Stimulated activated naive CD8-positive, alpha-beta T cell treated with anti-CD3 and anti-CD28 coated beads, Interleukin-15, Interleukin-2, amounts not matched to agents 100 ng/mL and 50 ng/mL, for 24 hours (primary cell): ENCODE results near the gene MTX2.
"Not testable (repeated sequence)": the region's sequence is repeated elsewhere in the genome, so short reads cannot be mapped to it uniquely, and the experiment has no call there.

Experiments
- H3K27ac Mint-ChIP-seq: one replicate; pipeline ENCODE4 v1.8.0; 2021; ENCODE audit warnings: mild to moderate bottlenecking, mixed read lengths
- H3K27me3 Mint-ChIP-seq: one replicate; pipeline ENCODE4 v1.8.0; 2021; ENCODE audit warnings: mixed read lengths
- H3K36me3 Mint-ChIP-seq: one replicate; pipeline ENCODE4 v1.8.0; 2021; ENCODE audit warnings: low read depth, mixed read lengths
- H3K4me1 Mint-ChIP-seq: one replicate; pipeline ENCODE4 v1.8.0; 2021; ENCODE audit warnings: low read depth, mixed read lengths
- H3K4me3 Mint-ChIP-seq: one replicate; pipeline ENCODE4 v1.8.0; 2021; ENCODE audit warnings: mild to moderate bottlenecking, mixed read lengths
- H3K9me3 Mint-ChIP-seq: one replicate; pipeline ENCODE4 v1.8.0; 2021; ENCODE audit warnings: mixed read lengths

MTX2 gene

GRCh38 chr2:176272870-176273459, 3.7 kb downstream of the MTX2 start:
- H3K4me3 Mint-ChIP-seq: no peak overlapping the region

GRCh38 chr2:176278927-176279326, 9.7 kb downstream of the MTX2 start:
- Mint-ChIP-seq H3K27me3 (no peaks in the 10 kb centered on the region), H3K36me3 (peaks cover 20% of the 10 kb centered on the region), H3K4me1 (peaks cover 34% of the 10 kb centered on the region), H3K27ac (no peak overlapping the region), H3K9me3 (no peaks in the 10 kb centered on the region), H3K4me3 (no peak overlapping the region)

More at GRCh38 chr2:176272870-176273459, 3.7 kb downstream of the MTX2 start:
- Mint-ChIP-seq H3K4me1 (peaks cover 28% of the 10 kb centered on the region), H3K36me3 (peaks cover 18% of the 10 kb centered on the region), H3K27me3 (no peaks in the 10 kb centered on the region), H3K9me3 (no peaks in the 10 kb centered on the region), H3K27ac (no peak overlapping the region)

- H3K4me3 Mint-ChIP-seq: no peak overlapping the region
- no peak overlapping the region for H3K27ac Mint-ChIP-seq
- H3K27me3 Mint-ChIP-seq: no peaks in the 10 kb centered on the region
- peaks cover 11% of the 10 kb centered on the region for H3K36me3 Mint-ChIP-seq
- H3K4me1 Mint-ChIP-seq: peaks cover 43% of the 10 kb centered on the region
- no peaks in the 10 kb centered on the region for H3K9me3 Mint-ChIP-seq
Observed at GRCh38 chr2:176280156-176280555, 10.9 kb downstream of the MTX2 start.

GRCh38 chr2:176280867-176281658, 11.8 kb downstream of the MTX2 start:
- Mint-ChIP-seq H3K36me3 (peaks cover 17% of the 10 kb centered on the region), H3K4me1 (peaks cover 48% of the 10 kb centered on the region), H3K4me3 (no peak overlapping the region), H3K9me3 (no peaks in the 10 kb centered on the region), H3K27ac (no peak overlapping the region), H3K27me3 (no peaks in the 10 kb centered on the region)

GRCh38 chr2:176283291-176284068, 14.2 kb downstream of the MTX2 start:
- no peaks in the 10 kb centered on the region for H3K27me3 Mint-ChIP-seq
- H3K4me3 Mint-ChIP-seq: no peak overlapping the region
- H3K27ac Mint-ChIP-seq: no peak overlapping the region
- H3K4me1 Mint-ChIP-seq: peaks cover 51% of the 10 kb centered on the region
- peaks cover 26% of the 10 kb centered on the region for H3K36me3 Mint-ChIP-seq
- no peaks in the 10 kb centered on the region for H3K9me3 Mint-ChIP-seq

GRCh38 chr2:176284461-176285049, 15.3 kb downstream of the MTX2 start:
- peaks cover 52% of the 10 kb centered on the region for H3K4me1 Mint-ChIP-seq
- H3K27ac Mint-ChIP-seq: no peak overlapping the region
- no peak overlapping the region for H3K4me3 Mint-ChIP-seq
- H3K36me3 Mint-ChIP-seq: peaks cover 28% of the 10 kb centered on the region
- no peaks in the 10 kb centered on the region for H3K9me3 Mint-ChIP-seq
- no peaks in the 10 kb centered on the region for H3K27me3 Mint-ChIP-seq

GRCh38 chr2:176285321-176285720, 16.1 kb downstream of the MTX2 start:
- H3K27ac Mint-ChIP-seq: no peak overlapping the region
- H3K4me3 Mint-ChIP-seq: no peak overlapping the region
- H3K36me3 Mint-ChIP-seq: peaks cover 25% of the 10 kb centered on the region
- peaks cover 54% of the 10 kb centered on the region for H3K4me1 Mint-ChIP-seq
- no peaks in the 10 kb centered on the region for H3K9me3 Mint-ChIP-seq
- H3K27me3 Mint-ChIP-seq: no peaks in the 10 kb centered on the region

GRCh38 chr2:176291335-176291734, 22.1 kb downstream of the MTX2 start:
- Mint-ChIP-seq H3K9me3 (no peaks in the 10 kb centered on the region), H3K36me3 (peaks cover 24% of the 10 kb centered on the region), H3K4me3 (no peak overlapping the region), H3K27ac (no peak overlapping the region), H3K4me1 (peaks cover 33% of the 10 kb centered on the region), H3K27me3 (no peaks in the 10 kb centered on the region)

GRCh38 chr2:176291809-176292283, 22.6 kb downstream of the MTX2 start:
- Mint-ChIP-seq H3K9me3 (no peaks in the 10 kb centered on the region), H3K4me3 (no peak overlapping the region), H3K36me3 (peaks cover 21% of the 10 kb centered on the region), H3K27me3 (no peaks in the 10 kb centered on the region), H3K4me1 (peaks cover 33% of the 10 kb centered on the region), H3K27ac (peak overlapping the region; percentile 31)

GRCh38 chr2:176292608-176293007, 23.4 kb downstream of the MTX2 start:
- no peak overlapping the region for H3K4me3 Mint-ChIP-seq
- peaks cover 33% of the 10 kb centered on the region for H3K4me1 Mint-ChIP-seq
- H3K36me3 Mint-ChIP-seq: peaks cover 20% of the 10 kb centered on the region
- H3K27ac Mint-ChIP-seq: no peak overlapping the region
- no peaks in the 10 kb centered on the region for H3K27me3 Mint-ChIP-seq
- H3K9me3 Mint-ChIP-seq: no peaks in the 10 kb centered on the region

GRCh38 chr2:176293334-176293733, 24.1 kb downstream of the MTX2 start:
- Mint-ChIP-seq H3K36me3 (peaks cover 18% of the 10 kb centered on the region), H3K4me3 (no peak overlapping the region), H3K27me3 (no peaks in the 10 kb centered on the region), H3K9me3 (no peaks in the 10 kb centered on the region), H3K4me1 (peaks cover 32% of the 10 kb centered on the region), H3K27ac (no peak overlapping the region)

GRCh38 chr2:176297067-176297466, 27.8 kb downstream of the MTX2 start:
- Mint-ChIP-seq H3K27ac (no peak overlapping the region), H3K4me3 (no peak overlapping the region), H3K36me3 (peaks cover 13% of the 10 kb centered on the region), H3K9me3 (no peaks in the 10 kb centered on the region), H3K27me3 (no peaks in the 10 kb centered on the region), H3K4me1 (peaks cover 5% of the 10 kb centered on the region)

GRCh38 chr2:176297737-176298136, 28.5 kb downstream of the MTX2 start:
- Mint-ChIP-seq H3K4me1 (no peaks in the 10 kb centered on the region), H3K27me3 (no peaks in the 10 kb centered on the region), H3K4me3 (no peak overlapping the region), H3K36me3 (peaks cover 13% of the 10 kb centered on the region), H3K9me3 (no peaks in the 10 kb centered on the region), H3K27ac (no peak overlapping the region)

- H3K4me3 Mint-ChIP-seq, H3K27ac Mint-ChIP-seq, H3K9me3 Mint-ChIP-seq, H3K27me3 Mint-ChIP-seq, H3K4me1 Mint-ChIP-seq: not testable (repeated sequence)
- H3K36me3 Mint-ChIP-seq: peaks cover 58% of the 10 kb centered on the region
Observed at GRCh38 chr2:176306020-176306419, 36.8 kb downstream of the MTX2 start.

- Mint-ChIP-seq H3K27me3 (no peaks in the 10 kb centered on the region), H3K4me1 (no peaks in the 10 kb centered on the region), H3K27ac (no peak overlapping the region), H3K36me3 (peaks cover 32% of the 10 kb centered on the region), H3K9me3 (no peaks in the 10 kb centered on the region), H3K4me3 (no peak overlapping the region)
Observed at GRCh38 chr2:176317199-176317598, 48.0 kb downstream of the MTX2 start.
